ENCODE results near the gene GPC6. TPM values are rescaled to one million over a fixed set of nuclear protein-coding genes. Genes with fewer than 3 reads are reported as not detected.

The GPC6 gene
- total and polyA plus RNA-seq, 9 of the 15 experiments (the other 6 are each of a cell fraction or from before 2014, with no cell fraction given) = under 0.01 to 0.20 (median 0.01) TPM; not detected in 4

DNA sequence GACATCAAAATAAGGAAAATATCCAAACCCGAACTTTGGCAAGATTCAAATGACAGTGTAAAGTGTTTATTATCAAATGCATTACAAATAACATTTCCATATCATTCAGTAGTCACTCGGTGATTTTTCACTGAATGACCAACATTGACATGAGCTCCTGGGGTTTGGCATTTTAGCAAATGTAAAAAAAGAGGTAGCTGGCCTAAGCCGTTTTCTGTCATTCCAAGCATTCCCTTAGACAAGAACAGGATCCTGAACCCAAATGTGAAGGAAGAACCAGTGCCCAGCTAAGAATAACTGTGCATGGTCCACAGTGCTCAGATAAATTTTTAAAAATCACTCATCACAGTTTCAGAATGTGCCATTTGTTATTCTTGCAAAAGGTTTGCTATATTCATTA is 327.9 kb downstream of the GPC6 start:
- no peak for TF ChIP-seq ZNF212 (CRISPR knock-in tag; IDR thresholded peaks at IDR 0.05)
- TF ChIP-seq, protein P1, sequence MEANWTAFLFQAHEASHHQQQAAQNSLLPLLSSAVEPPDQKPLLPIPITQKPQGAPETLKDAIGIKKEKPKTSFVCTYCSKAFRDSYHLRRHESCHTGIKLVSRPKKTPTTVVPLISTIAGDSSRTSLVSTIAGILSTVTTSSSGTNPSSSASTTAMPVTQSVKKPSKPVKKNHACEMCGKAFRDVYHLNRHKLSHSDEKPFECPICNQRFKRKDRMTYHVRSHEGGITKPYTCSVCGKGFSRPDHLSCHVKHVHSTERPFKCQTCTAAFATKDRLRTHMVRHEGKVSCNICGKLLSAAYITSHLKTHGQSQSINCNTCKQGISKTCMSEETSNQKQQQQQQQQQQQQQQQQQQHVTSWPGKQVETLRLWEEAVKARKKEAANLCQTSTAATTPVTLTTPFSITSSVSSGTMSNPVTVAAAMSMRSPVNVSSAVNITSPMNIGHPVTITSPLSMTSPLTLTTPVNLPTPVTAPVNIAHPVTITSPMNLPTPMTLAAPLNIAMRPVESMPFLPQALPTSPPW (CRISPR knock-in tag; IDR thresholded peaks at IDR 0.05) = no peak
- TF ChIP-seq, protein P2, sequence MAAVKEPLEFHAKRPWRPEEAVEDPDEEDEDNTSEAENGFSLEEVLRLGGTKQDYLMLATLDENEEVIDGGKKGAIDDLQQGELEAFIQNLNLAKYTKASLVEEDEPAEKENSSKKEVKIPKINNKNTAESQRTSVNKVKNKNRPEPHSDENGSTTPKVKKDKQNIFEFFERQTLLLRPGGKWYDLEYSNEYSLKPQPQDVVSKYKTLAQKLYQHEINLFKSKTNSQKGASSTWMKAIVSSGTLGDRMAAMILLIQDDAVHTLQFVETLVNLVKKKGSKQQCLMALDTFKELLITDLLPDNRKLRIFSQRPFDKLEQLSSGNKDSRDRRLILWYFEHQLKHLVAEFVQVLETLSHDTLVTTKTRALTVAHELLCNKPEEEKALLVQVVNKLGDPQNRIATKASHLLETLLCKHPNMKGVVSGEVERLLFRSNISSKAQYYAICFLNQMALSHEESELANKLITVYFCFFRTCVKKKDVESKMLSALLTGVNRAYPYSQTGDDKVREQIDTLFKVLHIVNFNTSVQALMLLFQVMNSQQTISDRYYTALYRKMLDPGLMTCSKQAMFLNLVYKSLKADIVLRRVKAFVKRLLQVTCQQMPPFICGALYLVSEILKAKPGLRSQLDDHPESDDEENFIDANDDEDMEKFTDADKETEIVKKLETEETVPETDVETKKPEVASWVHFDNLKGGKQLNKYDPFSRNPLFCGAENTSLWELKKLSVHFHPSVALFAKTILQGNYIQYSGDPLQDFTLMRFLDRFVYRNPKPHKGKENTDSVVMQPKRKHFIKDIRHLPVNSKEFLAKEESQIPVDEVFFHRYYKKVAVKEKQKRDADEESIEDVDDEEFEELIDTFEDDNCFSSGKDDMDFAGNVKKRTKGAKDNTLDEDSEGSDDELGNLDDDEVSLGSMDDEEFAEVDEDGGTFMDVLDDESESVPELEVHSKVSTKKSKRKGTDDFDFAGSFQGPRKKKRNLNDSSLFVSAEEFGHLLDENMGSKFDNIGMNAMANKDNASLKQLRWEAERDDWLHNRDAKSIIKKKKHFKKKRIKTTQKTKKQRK (IDR thresholded peaks at IDR 0.05; ENCODE audit: borderline replicate concordance, low read depth, low read length) = no peak
- Histone ChIP-seq H4K20me1 (replicated peaks; ENCODE audit: control insufficient read depth, insufficient read depth, low read length) (no peaks in the 10 kb centered on the region), H3K4me3 (no peak overlapping the region), H3K9ac (ENCODE audit: insufficient read depth in 1 of 2, low read depth in 2 of 2, low read length in 2 of 2) (no peak overlapping the region), H3K9me3 (replicated peaks; ENCODE audit: control insufficient read depth, insufficient read depth, low read depth, low read length) (no peaks in the 10 kb centered on the region), H3K36me3 (ENCODE audit: control insufficient read depth, insufficient read depth, low read length) (no peaks in the 10 kb centered on the region), H3K4me1 (replicated peaks in 1 of 2; ENCODE audit: control insufficient read depth in 2 of 2, insufficient read depth in 2 of 2, low read length in 2 of 2) (no peaks in the 10 kb centered on the region), H3K79me2 (ENCODE audit: control insufficient read depth, insufficient read depth, low read length) (no peaks in the 10 kb centered on the region), H2AFZ (ENCODE audit: low read depth, low read length) (no peak overlapping the region), H3K27me3 (ENCODE audit: control insufficient read depth in 2 of 2, insufficient read depth in 2 of 2, low read length in 2 of 2) (no peaks in the 10 kb centered on the region), H3K27ac (ENCODE audit: extremely low read depth, low read depth, low read length) (no peak overlapping the region), H3K9me1 (ENCODE audit: control insufficient read depth, insufficient read depth, low read length) (no peaks in the 10 kb centered on the region), H3K4me2 (ENCODE audit: insufficient read depth, low read length) (no peak overlapping the region)
- POLR2A ChIA-PET = no interaction called here
- in situ Hi-C loops (cut with MboI) (no loop called here), intact Hi-C loops (cut with micrococcal nuclease) (no loop called here)
- no peak for DNase-seq (ENCODE audit: extremely low read depth in 1 of 4, low spot score in 3 of 4)
- no peak for ATAC-seq
- no TSS peak for BruUV-seq (replicated peaks)
- CTCF ChIA-PET (ENCODE audit: low intra/inter-chr PET ratio) = no interaction called here
- 0% methylated on average over 2 of the region's 3 CpGs for WGBS (ENCODE audit: insufficient coverage, low coverage, missing lambda C conversion rate)
- no peak for FAIRE-seq
